ENCODE data around the gene RARS1.

Gene RARS1

DNA sequence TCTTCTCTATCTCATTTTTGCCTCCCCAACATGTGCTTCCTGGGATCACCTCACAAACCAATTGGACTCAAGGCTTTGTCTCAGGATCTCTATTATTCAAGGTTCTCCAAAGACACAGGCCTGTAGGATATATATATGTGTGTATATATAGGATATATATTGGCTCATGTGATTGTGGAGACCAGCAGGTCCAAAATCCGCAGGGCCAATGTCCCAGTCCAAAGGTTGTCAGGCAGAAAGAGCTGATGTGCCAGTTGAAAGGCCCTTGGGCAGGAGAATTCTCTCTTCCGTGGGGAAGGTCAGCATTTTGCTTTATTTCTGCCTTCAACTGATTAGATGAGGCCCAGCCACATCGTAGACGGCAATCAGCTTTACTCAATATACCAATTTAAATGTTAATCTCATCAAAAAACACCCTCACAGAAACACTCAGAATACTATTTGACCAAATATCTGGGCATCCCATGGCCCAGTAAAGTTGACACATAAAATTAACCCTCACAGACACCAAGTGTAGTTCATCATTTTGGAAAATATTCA lies 41.6 kb downstream of the RARS1 start:
- DNase-seq (ENCODE audit: low read depth, low spot score): no peak
- no peak overlapping the region for H3K4me3 ChIP-seq (ENCODE audit: low read depth, low read length)
- POLR2A ChIA-PET: no interaction called here
- TF ChIP-seq, protein P1, sequence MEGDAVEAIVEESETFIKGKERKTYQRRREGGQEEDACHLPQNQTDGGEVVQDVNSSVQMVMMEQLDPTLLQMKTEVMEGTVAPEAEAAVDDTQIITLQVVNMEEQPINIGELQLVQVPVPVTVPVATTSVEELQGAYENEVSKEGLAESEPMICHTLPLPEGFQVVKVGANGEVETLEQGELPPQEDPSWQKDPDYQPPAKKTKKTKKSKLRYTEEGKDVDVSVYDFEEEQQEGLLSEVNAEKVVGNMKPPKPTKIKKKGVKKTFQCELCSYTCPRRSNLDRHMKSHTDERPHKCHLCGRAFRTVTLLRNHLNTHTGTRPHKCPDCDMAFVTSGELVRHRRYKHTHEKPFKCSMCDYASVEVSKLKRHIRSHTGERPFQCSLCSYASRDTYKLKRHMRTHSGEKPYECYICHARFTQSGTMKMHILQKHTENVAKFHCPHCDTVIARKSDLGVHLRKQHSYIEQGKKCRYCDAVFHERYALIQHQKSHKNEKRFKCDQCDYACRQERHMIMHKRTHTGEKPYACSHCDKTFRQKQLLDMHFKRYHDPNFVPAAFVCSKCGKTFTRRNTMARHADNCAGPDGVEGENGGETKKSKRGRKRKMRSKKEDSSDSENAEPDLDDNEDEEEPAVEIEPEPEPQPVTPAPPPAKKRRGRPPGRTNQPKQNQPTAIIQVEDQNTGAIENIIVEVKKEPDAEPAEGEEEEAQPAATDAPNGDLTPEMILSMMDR (IDR thresholded peaks at IDR 0.05; ENCODE audit: insufficient read depth, low read length, missing control alignments): no peak
- CTCF ChIA-PET: no interaction called here

DNA sequence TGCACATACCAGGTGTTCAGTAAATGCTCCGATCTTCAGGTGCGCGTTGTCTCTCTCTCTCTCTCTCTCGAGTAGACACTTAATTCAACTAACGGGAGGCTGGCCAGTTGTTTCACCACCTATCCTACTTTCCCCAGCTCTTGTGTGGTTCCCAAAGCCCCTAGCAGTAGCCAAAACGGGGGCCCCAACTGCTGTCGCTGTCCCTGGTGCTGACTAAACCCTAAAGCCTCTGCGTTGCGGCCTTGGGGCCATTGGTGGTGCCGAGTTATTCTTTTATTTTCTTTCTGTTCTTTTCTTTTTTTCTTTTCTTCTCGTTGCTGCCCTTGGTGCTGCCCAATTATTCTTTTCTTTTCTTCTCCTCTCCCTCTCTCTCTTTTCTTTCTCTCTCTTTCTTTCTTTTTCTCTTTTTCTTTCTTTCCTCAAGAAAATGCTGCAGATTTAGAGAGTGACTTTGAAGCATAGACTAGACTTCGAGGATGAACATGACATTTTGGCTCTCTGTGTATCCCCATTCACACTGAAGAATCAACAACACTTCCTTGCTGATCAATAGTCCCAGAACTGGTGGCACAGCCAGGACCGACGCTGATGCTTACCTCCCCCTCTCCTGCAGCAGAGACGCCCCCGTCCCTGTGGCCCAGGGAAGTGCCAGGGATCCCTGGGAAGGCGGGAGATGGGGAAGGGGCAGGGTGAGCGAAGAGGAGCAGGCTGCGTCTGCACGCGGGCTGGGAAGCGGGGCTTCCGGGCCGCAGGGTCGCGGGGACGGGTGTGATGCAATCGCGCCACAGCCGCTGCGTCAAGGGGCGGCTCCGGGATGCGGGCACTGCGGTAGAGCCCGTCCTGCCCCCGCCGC lies 42.5 kb downstream of the RARS1 start, which contains the start of gene FBLL1:
TSS of gene FBLL1 (plus strand) at position 785 of the 853 bp plus-strand sequence. CDS start 200 bp downstream, outside the sequence.
- ChIA-PET POLR2A (no interaction called here), CTCF (no interaction called here)
- DNase-seq (ENCODE audit: low read depth, low spot score): no peak
- TF ChIP-seq, protein P1 (IDR thresholded peaks at IDR 0.05; ENCODE audit: insufficient read depth, low read length, missing control alignments): no peak
- H3K4me3 ChIP-seq (ENCODE audit: low read depth, low read length): peak within 1 kb of the TSS; percentile 52

DNA sequence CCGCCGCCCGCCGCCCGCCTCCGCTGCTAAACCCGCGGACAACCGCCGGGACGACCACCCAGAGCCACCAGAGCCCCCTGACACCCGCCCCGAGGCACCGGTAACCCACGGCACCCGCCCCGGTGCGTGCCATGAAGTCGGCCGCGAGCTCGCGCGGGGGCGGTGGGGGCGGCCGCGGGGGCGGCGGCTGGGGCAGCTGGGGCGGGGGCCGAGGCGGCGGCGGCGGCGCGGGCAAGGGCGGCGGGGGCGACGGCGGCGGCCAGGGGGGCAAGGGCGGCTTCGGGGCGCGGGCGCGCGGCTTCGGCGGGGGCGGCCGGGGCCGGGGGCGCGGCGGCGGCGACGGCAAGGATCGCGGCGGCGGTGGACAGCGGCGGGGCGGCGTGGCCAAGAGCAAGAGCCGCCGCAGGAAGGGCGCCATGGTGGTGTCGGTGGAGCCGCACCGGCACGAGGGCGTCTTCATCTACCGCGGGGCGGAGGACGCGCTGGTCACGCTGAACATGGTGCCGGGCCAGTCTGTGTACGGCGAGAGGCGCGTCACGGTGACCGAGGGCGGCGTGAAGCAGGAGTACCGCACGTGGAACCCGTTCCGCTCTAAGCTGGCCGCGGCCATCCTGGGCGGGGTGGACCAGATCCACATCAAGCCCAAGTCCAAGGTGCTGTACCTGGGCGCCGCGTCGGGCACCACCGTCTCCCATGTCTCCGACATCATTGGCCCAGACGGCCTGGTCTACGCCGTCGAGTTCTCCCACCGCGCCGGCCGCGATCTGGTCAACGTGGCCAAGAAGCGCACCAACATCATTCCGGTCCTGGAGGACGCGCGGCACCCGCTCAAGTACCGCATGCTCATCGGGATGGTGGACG lies 43.3 kb downstream of the RARS1 start:
- ChIA-PET POLR2A (no interaction called here), CTCF (no interaction called here)
- DNase-seq (ENCODE audit: low read depth, low spot score): no peak
- TF ChIP-seq, protein P1 (IDR thresholded peaks at IDR 0.05; ENCODE audit: insufficient read depth, low read length, missing control alignments): no peak
- peak overlapping the region; percentile 52 for H3K4me3 ChIP-seq (ENCODE audit: low read depth, low read length)

DNA sequence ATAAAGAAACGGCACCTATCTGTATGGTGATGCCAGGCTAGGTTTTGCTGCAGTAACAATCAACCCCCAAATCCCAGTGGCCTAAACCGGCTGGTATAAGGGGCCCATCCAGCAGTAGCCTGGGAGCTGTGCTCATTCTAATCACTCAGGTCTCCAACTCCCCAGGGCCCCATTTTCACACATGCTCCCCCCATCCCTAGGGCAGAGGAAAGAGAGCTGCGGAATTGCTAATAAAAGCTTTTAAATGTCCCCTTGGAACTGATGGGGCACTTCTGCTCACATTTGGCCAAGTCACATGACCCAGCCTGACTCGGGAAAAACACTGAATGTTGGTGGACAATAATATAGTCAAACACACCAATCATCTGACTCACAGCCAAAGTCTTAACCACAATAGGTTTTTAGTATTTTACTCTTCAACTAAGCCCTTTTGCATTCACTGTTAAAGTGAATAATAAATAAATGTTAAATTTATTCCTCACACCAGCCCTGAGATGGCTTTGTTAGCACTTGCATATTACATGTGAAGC lies 44.4 kb downstream of the RARS1 start:
- TF ChIP-seq, protein P1 (IDR thresholded peaks at IDR 0.05; ENCODE audit: insufficient read depth, low read length, missing control alignments): no peak
- no peak for DNase-seq (ENCODE audit: low read depth, low spot score)
- CTCF ChIA-PET: no interaction called here
- H3K4me3 ChIP-seq (ENCODE audit: low read depth, low read length): no peak overlapping the region
- POLR2A ChIA-PET: no interaction called here

DNA sequence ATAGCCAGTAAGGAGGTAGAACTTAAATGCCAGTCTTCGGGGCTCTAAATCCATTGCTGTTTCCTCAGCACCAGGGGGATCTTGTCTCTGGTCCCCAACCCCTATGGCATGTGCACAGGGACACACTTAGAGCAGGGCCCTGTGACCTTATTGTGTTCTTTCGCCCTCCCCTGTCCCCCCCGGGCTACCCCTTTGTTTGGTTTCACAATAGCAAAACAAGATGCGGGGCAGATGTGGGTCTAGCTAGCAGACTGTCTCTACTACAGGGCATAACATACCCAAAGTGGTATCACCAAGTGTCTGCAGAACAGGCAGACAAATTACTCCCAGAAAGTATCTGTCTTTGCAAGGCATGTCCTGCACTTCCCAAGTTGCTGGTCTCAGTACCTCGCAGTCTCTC lies 44.9 kb downstream of the RARS1 start:
- no peak overlapping the region for H3K4me3 ChIP-seq (ENCODE audit: low read depth, low read length)
- POLR2A ChIA-PET: no interaction called here
- CTCF ChIA-PET: no interaction called here
- no peak for DNase-seq (ENCODE audit: low read depth, low spot score)
- TF ChIP-seq, protein P1 (IDR thresholded peaks at IDR 0.05; ENCODE audit: insufficient read depth, low read length, missing control alignments): no peak
